Pancreas (tissue), 10 donors: ENCODE measurements around the gene SORBS2. TPM values are rescaled to one million over a fixed set of nuclear protein-coding genes. Genes with fewer than 3 reads are reported as not detected.

ENCODE experiments used
- ATAC-seq, 4 donors: fragments of 200-7000 bp; cut with Tn5 transposase; one replicate each; pipeline versions ENCODE4 v1.8.0 to v1.9.1; 2020; ENCODE audit warnings: mild to moderate bottlenecking in 4 of 4, moderate library complexity in 4 of 4
- DNase-seq, 6 donors: peaks; one replicate each; pipeline ENCODE4 v3.0.0-alpha.2; 2020
- FAIRE-seq: peaks from 2 replicates; lab custom pipeline; 2012; peaks lifted over from hg19 to GRCh38; lab: Jason Lieb, UNC
- H3K27ac ChIP-seq, 4 donors: fragments of 200-600 bp; sonication (generic); 1 replicate in 3 of 4; 2 replicates in 1 of 4; pipeline versions ENCODE4 v1.5.0 to v1.8.0; 2020
- H3K27me3 ChIP-seq, 4 donors: fragments of 200-600 bp; one replicate each; pipeline ENCODE4 v1.8.0; 2021
- H3K36me3 ChIP-seq, 3 donors: fragments of 200-600 bp; sonication (generic) in 1 of 3; one replicate each; pipeline versions ENCODE4 v1.5.0 to v1.8.0; 2020 to 2021
- H3K4me1 ChIP-seq, 3 donors: fragments of 200-600 bp; one replicate each; pipeline ENCODE4 v1.8.0; 2021
- H3K4me3 ChIP-seq, 4 donors: fragments of 200-600 bp; sonication (generic) in 2 of 4; one replicate each; pipeline versions ENCODE4 v1.5.0 to v1.8.0; 2020 to 2021
- H3K9me3 ChIP-seq, 4 donors: fragments of 200-600 bp; one replicate each; pipeline ENCODE4 v1.8.0; 2021
- WGBS, 2 donors: extraction: QIAGEN DNeasy Blood & Tissue Kit; methylation state at CpG; one replicate each; pipeline ENCODE4 v1.1.7; 2013; 5-methylcytosine and 5-hydroxymethylcytosine counted together
- intact Hi-C, 3 donors: fragments of 100-400 bp; cut with DNase I; formaldehyde crosslinking; loops; one replicate each; pipeline versions ENCODE4 v1.11.1 to v1.14.2; 2022
- polyA plus RNA-seq, 2 donors: library from polyadenylated mRNA; stranded (reverse); fragments of 200-250 nt; gene quantifications; one replicate each; pipeline ENCODE4 v1.2.3, GENCODE V29; 2013
- total RNA-seq, 6 donors: library from RNA; stranded (reverse); fragmentation: NEBNext Ultra II Directional in 4 of 6; extraction: Animal tissue kit (Norgen Biotek cat#: 25700) in 4 of 6; gene quantifications; one replicate each; pipeline versions ENCODE4 v1.2.1 to v1.2.4, GENCODE V29; 2021 to 2023
- TF ChIP-seq, protein P1 (sequence below), 4 donors: fragments of 200-600 bp; sonication (generic) in 3 of 4; IDR thresholded peaks; one replicate each; pipeline versions ENCODE4 v1.5.0 to v1.8.0; 2021; ENCODE audit warnings: antibody characterized with exemption in 4 of 4
- donor health status: healthy with polysubstance abuse.
- donor health status: DM: no; HTN: no; CAD: no; lungs with moderate emphysema.
- donor health status: DM: no; HTN: no; CAD: no.
- donor health status: control.
- donor health status: control.
- donor health status: Bipolar disorder and iron deficiency.
- donor health status: DM: yes; HTN: yes; CAD: no.
- donor health status: DM: no; HTN: no; CAD: no.
- donor health status: DM: no; HTN: no; CAD: no.
- donor health status: DM: yes; HTN: yes; CAD: no.

SORBS2 gene
- total and polyA plus RNA-seq, 8 donors: 61.7 to 245 (median 140) TPM

DNA sequence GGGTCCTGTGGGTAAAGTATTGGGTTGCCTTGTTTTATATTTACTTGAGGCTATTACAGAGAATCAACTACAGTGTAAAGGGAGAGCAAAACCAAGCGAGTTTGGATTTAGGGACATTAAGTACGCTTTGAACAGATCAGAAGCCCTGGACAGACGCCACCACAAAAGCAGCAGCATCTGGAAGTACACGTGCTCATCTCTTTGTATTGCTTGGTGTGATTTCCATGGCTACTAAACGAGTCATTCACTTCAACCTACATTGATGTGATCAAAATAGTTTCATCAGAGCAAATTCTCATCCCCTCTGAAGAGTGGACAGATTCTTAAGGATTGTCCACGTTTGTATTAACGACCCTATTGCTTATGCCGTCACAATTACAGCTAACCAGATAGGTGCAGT lies 85.1 kb downstream of the SORBS2 start:
- Histone ChIP-seq H3K4me3 (no peak overlapping the region), H3K4me1 (peaks cover 9 to 38% (median 29%) of the 10 kb centered on the region in 3 donors), H3K36me3 (no peaks in the 10 kb centered on the region), H3K27me3 (no peaks in the 10 kb centered on the region), H3K27ac (peak overlapping the region in 1 of 4 donors; percentile 15), H3K9me3 (no peaks in the 10 kb centered on the region)
- FAIRE-seq (no peak), ATAC-seq (peak in 1 of 4 donors; percentile 50), DNase-seq (no peak)
- TF ChIP-seq, protein P1, sequence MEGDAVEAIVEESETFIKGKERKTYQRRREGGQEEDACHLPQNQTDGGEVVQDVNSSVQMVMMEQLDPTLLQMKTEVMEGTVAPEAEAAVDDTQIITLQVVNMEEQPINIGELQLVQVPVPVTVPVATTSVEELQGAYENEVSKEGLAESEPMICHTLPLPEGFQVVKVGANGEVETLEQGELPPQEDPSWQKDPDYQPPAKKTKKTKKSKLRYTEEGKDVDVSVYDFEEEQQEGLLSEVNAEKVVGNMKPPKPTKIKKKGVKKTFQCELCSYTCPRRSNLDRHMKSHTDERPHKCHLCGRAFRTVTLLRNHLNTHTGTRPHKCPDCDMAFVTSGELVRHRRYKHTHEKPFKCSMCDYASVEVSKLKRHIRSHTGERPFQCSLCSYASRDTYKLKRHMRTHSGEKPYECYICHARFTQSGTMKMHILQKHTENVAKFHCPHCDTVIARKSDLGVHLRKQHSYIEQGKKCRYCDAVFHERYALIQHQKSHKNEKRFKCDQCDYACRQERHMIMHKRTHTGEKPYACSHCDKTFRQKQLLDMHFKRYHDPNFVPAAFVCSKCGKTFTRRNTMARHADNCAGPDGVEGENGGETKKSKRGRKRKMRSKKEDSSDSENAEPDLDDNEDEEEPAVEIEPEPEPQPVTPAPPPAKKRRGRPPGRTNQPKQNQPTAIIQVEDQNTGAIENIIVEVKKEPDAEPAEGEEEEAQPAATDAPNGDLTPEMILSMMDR (IDR thresholded peaks at IDR 0.05): no peak
- intact Hi-C loops: no loop called here
- 58 to 60% methylated on average over 8 of the region's 8 CpGs for WGBS, 2 donors

DNA sequence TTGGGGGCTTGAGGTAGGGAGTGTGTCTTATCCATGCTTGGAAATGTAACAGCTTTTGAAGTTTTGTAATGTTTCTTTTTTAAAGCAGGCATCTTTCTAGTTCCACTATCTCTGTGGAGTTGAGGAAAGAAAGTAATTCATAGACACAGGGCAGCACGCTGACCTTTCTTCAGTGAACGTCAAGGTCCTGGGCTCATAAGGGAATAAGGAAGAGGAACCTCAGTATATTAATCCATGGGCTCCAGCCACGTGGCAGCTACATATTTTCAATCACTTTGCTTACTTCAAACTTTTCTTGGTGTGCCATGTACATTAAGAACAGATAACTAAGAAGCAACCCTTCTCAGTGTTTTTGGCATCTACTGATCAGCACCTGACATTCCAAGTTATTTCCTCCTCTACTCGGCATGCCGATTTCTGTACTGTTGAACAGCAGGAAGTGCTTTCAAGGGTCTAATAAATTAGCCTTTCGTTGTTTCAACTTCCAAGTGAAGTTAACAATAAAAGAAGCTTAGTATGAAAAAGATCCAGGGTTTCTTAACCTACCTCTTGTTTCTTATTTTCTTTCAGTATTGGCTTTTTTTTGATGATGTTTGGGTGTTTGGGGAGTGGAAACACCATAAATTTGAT lies 88.2 kb downstream of the SORBS2 start:
- intact Hi-C loops: no loop called here
- peak overlapping the region in 2 of 4 donors; percentile 34 to 37 for H3K27ac ChIP-seq
- no peaks in the 10 kb centered on the region for H3K36me3 ChIP-seq
- ATAC-seq (peak in 2 of 4 donors; percentile 15 to 19), DNase-seq (no peak), FAIRE-seq (no peak)
- no peaks in the 10 kb centered on the region for H3K9me3 ChIP-seq
- no peaks in the 10 kb centered on the region for H3K27me3 ChIP-seq
- 42 to 51% methylated on average over 6 of the region's 6 CpGs for WGBS, 2 donors
- TF ChIP-seq, protein P1 (IDR thresholded peaks at IDR 0.05): no peak
- no peak overlapping the region for H3K4me3 ChIP-seq
- H3K4me1 ChIP-seq: peaks cover 14 to 63% (median 48%) of the 10 kb centered on the region in 3 donors

DNA sequence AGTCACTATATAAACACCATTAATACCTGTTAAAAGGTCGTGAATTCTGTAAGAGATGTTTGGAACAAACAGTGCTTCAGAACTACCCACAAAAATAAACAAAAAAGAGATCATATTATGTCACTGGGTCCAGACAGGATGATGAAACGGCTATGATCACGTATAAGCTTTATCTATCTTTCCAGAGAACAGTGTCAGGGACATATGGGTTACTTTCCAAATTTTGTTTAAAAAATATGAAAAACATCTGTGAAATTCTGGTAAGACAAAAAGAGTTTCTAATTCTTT lies 90.0 kb downstream of the SORBS2 start:
- intact Hi-C loops: no loop called here

DNA sequence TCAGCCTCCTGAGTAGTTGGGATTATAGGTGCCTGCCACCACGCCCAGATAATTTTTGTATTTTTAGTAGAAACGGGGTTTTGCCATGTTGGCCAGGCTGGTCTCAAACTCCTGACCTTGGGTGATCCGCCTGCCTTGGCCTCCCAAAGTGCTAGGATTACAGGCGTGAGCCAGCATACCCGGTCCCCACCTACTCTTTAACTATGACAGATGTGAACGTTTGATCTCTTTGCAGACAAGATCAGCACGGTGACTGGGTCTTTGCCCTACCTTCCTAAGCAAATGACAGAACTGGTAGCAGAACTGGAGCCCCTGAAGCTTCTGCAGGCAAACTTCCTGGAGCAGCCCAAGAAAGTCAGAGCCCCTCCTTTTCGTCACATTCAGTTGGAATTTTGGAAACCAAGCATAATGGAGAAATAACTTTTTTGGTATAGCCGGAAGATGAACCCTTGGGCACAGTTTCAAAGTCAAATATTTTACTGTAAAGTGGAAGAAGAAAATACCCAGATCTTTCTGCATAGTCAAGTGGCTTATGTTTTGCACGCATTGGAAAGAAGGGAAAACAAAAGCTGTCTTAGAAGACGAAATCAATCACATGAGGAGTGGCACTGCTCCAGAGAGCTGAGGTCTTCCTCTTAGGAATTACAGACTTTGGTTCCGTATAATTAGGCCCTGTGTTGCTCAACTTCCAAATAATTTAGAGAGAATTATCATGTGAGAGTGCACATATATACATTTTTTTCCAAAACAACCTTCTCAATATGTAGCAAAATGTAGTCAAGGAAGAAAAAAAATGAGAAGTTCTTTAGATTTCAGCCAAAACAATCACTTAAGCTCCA lies 90.6 kb downstream of the SORBS2 start:
- H3K4me3 ChIP-seq: no peak overlapping the region
- no peaks in the 10 kb centered on the region for H3K27me3 ChIP-seq
- intact Hi-C loops: no loop called here
- DNase-seq: no peak
- H3K4me1 ChIP-seq: peaks cover 14 to 63% (median 42%) of the 10 kb centered on the region in 3 donors
- no peak for ATAC-seq
- H3K27ac ChIP-seq: peak overlapping the region in 2 of 4 donors; percentile 39 to 51
- FAIRE-seq: no peak
- 61 to 65% methylated on average over 12 of the region's 12 CpGs for WGBS, 2 donors
- TF ChIP-seq, protein P1 (IDR thresholded peaks at IDR 0.05): no peak
- no peaks in the 10 kb centered on the region for H3K36me3 ChIP-seq
- no peaks in the 10 kb centered on the region for H3K9me3 ChIP-seq

More for the DNA sequence above, 90.0 kb downstream of the SORBS2 start:
- no peaks in the 10 kb centered on the region for H3K36me3 ChIP-seq
- FAIRE-seq (peak; percentile 83), ATAC-seq (peak in 2 of 4 donors; percentile 10 to 16), DNase-seq (no peak)
- H3K27ac ChIP-seq: peak overlapping the region in 2 of 4 donors; percentile 39 to 51
- no peaks in the 10 kb centered on the region for H3K9me3 ChIP-seq
- peaks cover 14 to 63% (median 41%) of the 10 kb centered on the region in 3 donors for H3K4me1 ChIP-seq
- 16 to 21% methylated on average over 3 of the region's 3 CpGs for WGBS, 2 donors
- H3K27me3 ChIP-seq: no peaks in the 10 kb centered on the region
- TF ChIP-seq, protein P1 (IDR thresholded peaks at IDR 0.05): no peak
- no peak overlapping the region for H3K4me3 ChIP-seq
